NCI-H345 treated with DMSO at 0.1 percent for 48 hours (cell line): ENCODE data around the gene HOXD8.
A peak's percentile ranks its signal among the peaks of the same experiment; 100 is the strongest.

Source experiments
- DNase-seq: peaks from one replicate; lab custom pipeline; 2025; ENCODE audit not compliant: unreplicated experiment; lab: John Stamatoyannopoulos, UW

The HOXD8 gene

DNA sequence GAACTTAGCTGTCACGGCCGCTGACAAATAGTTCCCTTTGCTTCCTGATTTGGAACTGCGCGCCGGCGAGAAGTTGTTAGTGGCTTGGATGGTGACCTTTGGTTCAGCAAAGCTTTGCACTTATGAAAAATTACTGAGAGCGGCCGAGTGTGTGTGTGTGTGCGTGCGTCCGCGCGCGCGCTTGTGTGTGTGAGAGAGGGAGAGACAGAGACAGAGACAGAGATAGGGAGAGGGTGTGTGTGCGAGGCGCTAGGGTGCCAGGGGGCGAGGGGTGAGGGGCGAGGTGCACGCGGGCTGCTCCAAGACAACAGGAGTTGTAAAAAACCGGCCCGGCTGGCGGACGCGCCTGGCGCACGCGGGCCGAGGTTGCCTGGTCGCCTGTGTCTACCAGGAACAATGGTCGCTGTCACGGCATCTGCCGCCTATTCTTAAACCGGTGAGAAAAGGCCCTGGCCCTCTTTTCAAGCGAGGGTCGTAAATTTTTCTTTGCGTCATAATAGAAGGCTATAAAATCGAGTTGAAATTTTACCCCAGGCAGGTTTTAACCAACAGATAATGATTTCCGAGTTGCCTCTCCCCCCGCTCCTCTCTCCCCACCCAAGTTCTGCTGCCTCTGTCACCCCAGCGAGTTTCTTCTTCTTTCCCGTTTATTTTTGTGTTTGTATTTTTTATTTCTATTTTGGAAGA, 28.1 kb downstream of the HOXD8 start:
- DNase-seq = peak; percentile 52

DNA sequence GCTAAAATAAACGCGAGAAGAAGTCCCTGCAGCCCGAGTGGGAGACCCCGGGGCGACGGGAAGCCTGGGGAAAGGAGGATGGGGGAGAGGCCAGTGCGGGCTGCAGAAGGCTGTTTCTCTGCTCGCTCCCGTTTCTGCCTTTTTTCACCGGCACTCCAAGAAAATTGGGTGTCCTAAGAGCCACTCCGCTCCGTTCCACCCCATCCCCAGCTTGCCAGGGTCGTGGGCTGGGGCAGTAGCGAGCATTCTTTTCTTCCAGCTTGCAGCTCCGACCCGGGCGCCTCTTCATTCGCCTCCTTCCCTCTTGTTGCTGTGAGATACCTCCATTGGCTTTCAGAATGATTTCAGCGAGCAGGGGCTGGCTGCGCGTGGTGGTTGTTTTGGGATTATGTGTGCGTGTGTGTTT, 28.7 kb downstream of the HOXD8 start:
- DNase-seq = peak; percentile 59

DNA sequence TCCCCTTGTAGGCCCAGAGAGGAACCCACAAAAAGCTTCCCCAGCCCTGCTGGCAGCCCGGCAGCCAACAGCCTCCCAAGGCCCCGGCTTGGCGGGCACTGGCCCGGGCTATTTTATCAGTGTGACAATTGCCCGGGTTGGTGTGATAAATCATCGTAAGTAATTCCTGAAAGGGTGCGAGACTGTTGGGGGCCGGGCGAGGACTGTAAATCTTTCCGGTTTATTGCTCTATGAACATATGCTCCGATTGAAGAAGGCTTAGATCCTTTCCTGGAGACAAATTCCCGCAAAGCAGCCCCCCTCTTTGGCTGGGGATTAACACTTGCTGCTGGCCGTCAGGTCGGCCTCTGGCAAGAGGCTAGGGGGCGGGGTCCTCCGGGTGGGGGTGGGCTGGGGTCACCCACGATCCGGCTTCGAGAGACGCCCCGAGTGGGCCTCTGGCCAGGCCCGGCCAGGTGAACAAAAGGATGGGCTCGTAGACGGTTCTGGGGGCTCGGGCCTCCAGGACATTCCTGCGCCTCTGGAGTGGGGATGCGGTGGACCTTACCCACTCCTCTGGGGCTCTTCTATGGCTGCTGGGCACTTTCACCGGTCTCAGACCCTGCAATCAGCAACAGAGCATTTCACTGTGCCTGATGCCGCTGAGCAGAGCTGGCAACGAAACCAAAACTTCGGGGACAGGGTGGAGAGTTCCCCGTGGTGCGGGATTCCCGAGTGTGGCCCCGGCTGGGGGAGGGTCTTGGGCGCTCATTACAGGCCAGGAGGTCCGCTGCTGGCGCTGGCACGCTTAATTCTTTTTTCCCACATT, 29.6 kb downstream of the HOXD8 start:
- DNase-seq = no peak

DNA sequence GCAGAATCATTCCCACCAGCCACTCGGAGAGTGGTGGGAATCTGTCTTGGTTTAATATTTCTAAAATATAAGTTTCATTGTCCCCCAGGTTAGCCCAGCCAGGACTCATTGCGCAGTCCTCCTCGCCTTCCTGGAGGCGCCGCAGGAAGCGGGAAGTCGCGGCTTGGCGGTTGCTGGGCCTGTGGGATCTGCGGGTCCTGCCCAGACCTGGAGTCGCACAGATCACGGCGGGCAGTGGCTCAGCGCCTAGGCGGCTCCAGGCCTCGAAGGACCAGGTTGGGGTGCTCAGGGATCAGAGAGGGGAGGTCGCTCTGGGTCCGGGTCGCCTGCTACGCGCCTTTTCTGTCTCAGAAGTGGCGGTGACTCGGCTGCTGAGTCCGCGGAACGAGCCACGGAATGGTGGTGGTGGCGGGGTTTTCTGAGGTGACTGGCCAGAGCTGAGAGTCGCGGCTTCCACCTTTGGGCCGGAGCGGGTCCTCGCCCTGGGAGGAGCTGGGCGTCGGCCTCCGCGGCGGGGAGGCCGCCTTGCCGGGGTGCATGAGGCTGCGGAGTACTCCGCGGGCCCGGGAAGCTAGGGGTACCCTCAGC, 30.3 kb downstream of the HOXD8 start:
- DNase-seq = no peak

DNA sequence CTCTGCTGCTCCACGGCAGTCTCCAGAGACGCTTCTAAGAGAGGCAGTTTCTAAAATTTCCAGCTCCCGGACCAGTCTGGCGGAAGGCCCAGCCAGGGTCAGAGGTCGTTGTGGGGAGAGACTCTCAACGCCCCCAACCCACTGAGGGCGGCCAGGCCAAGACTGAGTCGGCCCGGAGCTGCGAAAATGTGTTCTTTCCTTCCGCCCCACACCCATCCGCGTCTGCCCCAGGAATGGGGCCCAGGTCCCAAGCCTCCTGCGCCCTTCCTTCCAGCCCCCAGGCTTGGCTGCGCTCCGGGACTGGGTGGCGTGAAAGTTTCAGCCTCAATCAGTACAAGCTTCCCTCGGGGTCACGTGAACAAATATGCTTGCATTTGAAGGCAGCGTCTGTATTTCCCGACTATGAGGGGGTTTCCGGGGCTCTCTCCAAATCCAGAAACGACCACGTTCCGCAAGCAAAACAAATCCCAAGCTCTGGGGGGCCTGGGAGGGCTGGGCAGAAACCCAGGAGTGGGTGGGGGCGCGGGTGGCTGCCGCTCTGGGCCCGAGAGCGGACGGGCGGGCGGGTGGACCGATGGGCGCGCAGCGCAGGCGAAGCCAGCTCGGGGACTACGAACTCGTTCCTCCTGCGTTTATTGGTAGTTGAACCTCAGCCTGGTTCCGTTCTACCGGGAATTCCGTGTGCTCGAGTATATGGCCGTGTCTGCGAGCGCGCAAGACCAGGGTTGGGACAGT, 30.9 kb downstream of the HOXD8 start:
- no peak for DNase-seq

DNA sequence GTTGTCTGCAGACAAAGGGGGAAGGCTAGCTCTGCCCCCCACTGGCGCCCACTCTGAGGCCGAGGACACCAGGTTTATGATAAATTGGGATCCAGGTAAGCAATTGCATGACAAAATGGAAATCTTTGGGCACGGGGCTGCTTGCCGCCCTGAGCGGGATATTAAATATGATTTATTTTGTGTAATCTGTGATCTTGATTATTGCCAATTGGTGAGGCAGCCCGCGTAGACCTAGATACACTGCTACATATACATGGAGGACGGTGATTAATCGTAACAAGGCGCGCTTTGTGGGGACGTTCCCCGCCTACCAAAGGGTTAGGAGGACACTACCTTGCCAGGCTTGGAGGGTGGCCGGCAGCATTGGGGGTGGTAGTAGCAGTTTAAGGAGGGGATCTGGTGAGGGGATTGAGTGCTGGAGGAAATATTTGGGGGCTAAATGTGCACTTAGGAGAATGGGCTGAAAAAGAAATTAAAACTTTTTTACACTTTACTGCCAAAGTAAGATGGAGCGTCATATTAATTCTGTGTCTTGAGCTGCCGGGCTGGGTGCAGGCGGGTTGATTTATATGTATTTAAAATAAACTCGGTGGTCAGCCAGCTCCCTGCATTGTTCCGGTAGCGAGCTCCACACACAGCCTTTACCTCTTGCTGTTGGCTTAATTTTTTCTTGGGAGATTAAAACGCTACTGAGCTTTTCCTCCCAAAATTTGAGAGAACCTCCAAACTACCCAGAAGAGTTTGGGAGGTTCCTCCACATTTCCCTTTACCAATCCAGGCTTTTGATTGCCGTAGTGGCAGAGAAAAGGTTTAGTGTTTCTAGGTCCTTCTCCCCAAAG, 31.7 kb downstream of the HOXD8 start:
- no peak for DNase-seq

DNA sequence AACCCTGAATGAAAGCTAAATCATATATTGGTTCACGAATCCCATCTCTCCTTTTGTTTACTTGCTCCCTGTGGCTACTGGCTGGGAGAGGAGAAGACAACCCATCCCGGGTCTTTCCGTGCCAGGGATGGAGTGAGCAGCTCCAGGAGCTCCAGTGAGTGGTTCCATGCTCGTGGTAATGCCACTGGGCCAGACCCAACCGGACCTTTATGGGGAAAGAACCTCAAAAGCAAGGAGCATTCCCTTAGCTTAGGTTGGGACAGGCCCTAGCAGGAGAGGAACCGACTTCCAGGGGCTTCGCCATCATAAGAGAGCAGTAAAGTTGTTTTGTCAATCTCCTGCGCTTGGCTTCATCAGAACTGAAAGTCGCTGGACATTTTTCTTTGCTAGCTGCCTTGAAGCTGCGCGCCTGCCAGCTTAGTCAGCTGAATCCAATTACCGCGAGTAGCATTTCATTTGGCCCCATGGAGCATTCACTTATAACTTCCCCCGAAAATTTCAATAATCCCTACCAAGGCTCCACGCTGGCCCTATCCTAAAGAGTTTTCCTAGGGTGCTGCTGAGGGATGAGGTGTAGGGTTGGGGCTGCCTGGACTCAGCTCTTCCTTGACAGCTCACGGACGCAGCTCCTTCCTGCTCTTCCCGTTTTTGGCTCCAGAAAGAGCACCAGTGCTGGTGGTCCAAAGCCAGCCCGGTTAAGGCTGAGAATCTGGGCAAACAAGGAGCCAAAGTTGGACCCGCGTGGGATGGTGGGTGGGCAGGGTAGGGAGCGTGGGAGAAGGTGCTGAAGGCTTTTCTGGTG, 32.5 kb downstream of the HOXD8 start:
- no peak for DNase-seq

DNA sequence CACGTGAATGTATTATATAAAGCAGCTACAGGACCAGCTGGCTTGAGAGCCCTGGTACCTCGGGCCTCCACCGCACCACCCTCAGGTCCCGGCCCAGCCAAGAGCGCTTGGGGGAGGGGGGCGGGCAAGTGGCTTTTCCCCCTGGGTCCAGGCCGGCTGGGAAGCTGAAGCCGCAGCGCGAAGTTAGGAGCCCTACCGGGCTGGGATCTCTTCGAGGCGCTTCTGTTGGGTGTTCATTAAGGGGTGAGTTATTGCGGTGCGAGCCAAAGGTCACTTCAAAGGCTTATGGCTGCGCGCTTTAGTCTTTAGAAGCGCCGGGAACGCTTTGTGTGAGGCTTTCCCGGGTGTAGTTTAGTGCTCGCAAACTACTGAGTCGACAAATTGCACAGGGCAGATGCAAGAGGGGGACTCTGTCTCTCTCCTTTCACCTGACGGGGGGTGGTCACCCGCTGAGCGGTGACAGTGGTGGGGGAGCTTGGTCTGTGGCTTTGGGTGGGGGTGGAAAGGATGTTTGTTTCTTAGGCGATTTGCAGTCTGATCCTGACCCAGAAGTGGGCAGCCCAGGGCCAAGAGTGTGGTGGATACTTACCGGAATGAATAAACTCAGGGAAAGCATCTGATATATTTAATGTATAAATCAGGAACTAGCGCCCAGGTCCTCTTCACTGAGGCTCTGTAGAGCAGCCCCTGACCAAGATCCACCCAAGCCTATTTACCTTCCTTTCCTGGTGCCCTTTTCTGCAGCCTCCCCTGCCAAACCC, 33.6 kb downstream of the HOXD8 start:
- no peak for DNase-seq

DNA sequence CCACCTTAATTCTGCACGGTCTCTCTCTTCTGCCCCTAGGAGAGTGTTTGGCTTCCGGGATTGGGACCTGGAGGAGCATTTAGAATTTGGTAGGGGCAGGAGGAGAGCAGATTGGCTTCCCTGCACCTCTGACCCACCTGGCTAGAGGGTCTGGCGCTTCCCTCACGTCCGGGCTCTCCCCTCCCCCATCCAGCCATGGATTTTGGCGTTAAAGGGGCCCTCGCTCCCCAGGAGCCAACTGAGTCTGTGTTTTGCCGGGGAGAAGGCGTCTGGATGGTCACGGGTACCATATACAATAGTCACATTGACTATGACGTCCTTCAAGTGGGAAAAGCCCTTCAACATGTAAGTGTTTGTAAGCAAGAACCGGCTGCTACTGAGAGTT, 34.2 kb downstream of the HOXD8 start:
- DNase-seq = no peak

DNA sequence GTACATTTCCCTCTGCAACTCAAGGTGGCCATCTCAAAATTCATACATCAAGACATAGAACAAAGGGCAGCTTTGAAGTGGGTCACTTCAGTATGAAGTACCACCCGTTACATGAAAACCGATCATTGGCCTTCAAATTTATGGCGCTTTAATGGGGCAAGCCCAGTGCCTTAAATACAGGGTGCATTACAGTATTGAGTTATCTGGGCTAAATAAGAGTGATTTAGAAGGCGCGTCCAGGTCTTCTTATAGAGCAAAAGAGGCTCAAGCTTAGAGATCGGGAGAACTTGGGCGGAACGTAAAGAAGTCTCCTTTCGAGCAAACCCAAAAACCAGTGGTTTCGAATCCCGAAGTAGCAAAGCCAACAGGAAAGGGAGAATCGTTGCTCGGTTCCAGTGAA, 34.7 kb downstream of the HOXD8 start:
- no peak for DNase-seq

DNA sequence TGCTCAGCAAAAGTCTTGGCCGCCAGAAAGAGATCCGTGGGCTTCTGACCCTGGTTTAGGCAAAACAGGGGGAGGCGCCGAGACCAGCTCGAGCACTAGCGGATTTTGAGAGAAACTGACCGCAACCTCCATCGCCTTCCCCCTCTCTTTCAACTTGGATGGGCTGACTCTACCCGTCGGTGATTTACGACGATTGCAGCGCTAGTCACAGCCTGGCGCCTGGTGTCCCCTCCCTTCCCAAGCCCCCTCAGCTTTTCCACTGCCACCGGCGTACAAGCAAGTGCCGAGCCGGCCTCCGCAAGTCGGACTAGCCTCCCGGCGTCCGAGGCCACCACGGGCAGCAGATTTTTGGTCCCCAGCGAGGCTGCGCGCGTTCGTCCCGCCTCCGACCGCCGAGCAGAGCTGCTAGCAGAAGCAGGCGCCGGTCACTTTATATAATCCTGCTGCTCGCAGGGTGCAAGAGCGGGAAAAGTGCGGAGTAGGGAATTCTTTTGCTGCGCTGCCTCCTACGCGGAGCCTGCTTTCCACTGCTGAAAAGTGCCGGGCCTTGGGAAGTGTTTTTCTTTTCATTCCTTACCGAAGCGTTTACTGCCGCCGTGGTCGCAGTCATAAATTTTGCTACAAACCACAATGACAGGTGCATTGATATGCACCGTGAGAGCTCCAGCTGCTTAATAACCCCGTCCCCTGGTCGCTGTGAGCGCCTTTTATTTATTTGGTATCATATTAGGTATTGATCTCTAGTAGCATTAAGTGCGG, 35.3 kb downstream of the HOXD8 start:
- DNase-seq = no peak

DNA sequence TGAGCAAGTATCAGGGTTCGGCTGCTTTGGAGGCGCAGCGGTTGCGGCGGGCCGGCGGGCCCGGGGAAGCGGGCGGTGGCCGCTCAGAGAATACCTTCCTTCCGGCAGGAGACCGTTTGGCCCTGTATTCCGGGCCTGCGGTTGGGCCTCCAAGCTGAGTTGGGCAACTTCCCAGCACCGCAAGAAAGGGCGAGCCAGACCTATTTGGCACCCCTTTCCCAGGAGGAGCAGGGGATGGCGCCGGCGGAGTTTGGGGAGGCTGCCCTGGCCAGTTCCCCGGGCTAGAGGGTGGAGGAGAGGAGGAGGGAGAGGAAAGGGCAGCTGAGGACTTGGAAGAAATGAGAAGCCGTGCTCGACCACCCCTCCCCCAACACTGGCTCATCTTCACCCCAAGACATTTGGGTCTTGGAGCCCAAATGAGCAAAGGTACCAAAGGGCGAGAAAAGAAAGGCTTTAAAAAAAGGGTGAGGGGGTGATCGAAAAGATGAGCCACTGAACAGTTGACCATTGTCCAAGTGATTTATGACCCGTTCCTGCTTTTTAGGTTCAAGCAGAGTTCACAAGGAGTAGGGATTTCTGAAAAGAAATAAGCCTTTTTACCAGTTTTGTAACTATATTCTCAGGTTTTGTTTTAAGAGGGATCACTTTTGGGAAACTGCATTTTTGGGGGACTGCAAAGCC, 36.0 kb downstream of the HOXD8 start:
- no peak for DNase-seq

DNA sequence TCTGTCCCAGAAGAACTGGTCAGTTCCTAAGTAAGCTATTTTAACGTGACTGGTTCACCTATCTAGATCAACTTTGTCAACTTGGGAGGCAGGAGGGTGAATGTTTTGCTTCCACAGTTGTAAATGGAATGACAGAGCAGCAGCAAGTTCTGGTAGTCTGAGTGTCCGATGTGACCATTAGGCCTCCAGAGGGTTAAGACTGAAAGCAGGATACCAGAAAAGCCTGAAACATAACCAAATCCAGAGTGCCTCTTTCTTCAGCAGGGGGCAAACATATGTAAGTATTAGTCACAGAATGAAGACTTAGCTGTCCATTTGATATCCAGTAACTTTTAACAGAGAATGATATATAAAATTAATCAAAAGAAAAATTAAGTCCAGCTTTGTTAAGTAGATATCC, 36.8 kb downstream of the HOXD8 start:
- no peak for DNase-seq

DNA sequence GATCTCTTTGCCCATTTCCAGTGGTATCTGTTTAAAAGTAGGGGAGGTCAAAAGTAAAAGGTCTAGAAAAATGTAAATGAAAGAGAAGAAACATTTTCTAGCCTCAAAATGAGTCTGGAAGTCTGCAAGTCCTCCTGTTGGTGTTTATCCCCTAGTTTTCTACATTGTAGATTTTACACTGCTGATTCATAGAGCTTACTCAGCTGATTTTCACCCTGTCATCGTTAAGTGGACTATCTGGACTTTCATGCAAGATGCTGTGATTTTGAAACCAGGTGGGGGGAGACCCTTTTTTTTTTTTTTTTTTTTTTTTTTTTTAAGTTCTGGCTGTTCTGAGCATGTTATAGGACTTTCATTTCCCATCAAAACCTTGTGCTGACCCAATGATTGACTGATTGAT, 37.9 kb downstream of the HOXD8 start:
- no peak for DNase-seq

DNA sequence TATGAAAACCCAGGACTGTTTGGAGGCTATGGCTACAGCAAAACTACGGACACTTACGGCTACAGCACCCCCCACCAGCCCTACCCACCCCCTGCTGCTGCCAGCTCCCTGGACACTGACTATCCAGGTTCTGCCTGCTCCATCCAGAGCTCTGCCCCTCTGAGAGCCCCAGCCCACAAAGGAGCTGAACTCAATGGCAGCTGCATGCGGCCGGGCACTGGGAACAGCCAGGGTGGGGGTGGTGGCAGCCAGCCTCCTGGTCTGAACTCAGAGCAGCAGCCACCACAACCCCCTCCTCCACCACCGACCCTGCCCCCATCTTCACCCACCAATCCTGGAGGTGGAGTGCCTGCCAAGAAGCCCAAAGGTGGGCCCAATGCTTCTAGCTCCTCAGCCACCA, 39.7 kb downstream of the HOXD8 start:
- no peak for DNase-seq

DNA sequence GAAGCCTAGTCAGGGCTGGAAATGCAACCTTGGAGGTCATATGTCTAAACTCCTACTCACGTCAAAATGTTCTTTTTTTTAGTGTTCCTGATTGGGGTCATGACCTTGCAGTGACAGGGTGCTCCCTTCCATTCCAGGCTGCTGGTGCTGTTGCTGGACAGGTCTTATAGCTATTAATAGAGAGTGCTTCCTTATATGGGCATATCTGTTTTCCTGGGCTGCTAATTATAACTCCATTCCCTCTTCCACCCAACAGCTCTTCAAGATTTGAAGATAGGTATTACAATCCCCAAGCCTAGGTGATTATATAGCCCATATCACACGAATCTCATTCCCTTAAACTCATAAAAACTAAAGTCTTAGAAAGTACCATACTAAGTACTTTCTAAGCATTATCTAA, 40.2 kb downstream of the HOXD8 start:
- DNase-seq = no peak

DNA sequence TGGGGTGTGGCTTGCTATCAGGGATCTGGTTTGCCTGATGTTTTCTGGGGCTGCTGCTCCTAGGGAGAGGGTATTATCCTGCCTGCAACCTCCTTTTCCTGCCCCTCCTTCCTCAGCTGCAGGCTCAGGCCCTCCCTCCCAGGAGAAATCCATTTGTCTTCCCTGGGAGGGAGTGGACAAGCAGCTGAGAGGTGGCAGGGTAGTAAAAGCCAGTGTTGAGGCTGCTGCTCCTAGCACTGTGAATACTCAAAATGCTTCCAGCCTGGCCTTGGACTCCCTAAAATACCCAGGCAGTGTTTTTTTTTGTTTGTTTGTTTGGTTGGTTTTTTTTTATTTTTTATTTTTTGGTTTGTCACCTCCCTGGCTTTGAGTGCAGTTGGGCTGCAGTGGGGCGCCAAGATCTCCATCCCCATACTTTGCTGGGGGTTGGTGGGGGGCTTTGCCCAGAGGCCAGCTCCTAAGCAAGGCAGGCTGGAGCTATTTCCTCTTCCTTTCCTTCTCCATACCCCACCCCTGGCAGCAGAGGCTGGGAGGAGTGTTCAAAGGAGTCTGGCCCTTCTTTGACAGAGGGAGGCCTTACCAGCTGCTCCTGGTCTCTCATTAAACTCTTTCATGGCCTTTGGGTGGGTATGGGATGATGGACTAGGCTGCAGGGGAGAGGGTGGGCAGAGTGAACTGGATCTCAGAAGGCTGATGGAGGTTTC, 41.2 kb downstream of the HOXD8 start:
- no peak for DNase-seq
